Measurements from ENCODE around the gene CBR1. TPM values are rescaled to one million over a fixed set of nuclear protein-coding genes. Genes with fewer than 3 reads are reported as not detected.
A peak's percentile ranks its signal among the peaks of the same experiment; 100 is the strongest.
"Not testable (repeated sequence)": the region's sequence is repeated elsewhere in the genome, so short reads cannot be mapped to it uniquely, and the experiment has no call there.

CBR1 gene
- polyA plus RNA-seq, 1 donor from 2014 or later: 42.3 TPM

- H3K4me1 Mint-ChIP-seq: peaks cover 21 to 27% (median 27%) of the 10 kb centered on the region in 3 donors
- no peak overlapping the region for H3K27ac Mint-ChIP-seq
- H3K36me3 Mint-ChIP-seq: no peaks in the 10 kb centered on the region
- no peaks in the 10 kb centered on the region for H3K9me3 Mint-ChIP-seq
- H3K4me3 Mint-ChIP-seq: no peak overlapping the region
- H3K27me3 Mint-ChIP-seq: no peaks in the 10 kb centered on the region
Measured at GRCh38 chr21:36079671-36080070, 9.8 kb downstream of the CBR1 start.

- H3K9me3 Mint-ChIP-seq: no peaks in the 10 kb centered on the region
- H3K4me1 Mint-ChIP-seq: peaks cover 21 to 27% (median 27%) of the 10 kb centered on the region in 3 donors
- H3K36me3 Mint-ChIP-seq: no peaks in the 10 kb centered on the region
- H3K27ac Mint-ChIP-seq: no peak overlapping the region
- no peaks in the 10 kb centered on the region for H3K27me3 Mint-ChIP-seq
- H3K4me3 Mint-ChIP-seq: no peak overlapping the region
Measured at GRCh38 chr21:36080386-36080785, 10.6 kb downstream of the CBR1 start.

DNA sequence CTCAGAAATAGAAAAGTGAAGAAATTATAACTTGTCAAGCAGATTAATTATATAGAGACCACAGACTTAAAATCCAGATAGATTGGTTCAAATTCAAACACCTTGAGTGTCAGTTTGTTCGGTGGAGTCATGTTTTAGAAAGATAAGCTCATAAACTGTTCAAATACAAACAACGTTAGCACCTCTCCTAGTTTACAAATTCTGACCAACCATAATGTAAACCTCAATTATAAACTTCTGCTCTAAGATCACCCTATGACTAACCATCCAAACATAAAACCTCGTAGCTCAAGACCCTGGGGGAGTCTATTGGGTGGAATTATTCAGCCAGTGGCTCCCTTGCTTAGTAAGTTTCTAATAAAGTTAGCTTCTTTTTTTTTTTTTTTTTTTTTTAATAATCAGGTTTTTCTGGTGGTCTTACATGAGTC, 12.4 kb downstream of the CBR1 start:
- peaks cover 2% of the 10 kb centered on the region for H3K36me3 Mint-ChIP-seq
- no peak overlapping the region for H3K27ac Mint-ChIP-seq
- H3K27me3 Mint-ChIP-seq: no peaks in the 10 kb centered on the region
- H3K9me3 Mint-ChIP-seq: no peaks in the 10 kb centered on the region
- peak overlapping the region in 1 of 4 donors; percentile 41 for H3K4me3 Mint-ChIP-seq
- H3K4me1 Mint-ChIP-seq: peaks cover 10 to 17% (median 17%) of the 10 kb centered on the region in 3 donors

- H3K27ac Mint-ChIP-seq: peak overlapping the region in 1 of 3 donors; percentile 63
- peaks cover 0 to 2% (median 0%) of the 10 kb centered on the region in 3 donors for H3K9me3 Mint-ChIP-seq
- H3K36me3 Mint-ChIP-seq: peaks cover 2% of the 10 kb centered on the region
- H3K27me3 Mint-ChIP-seq: no peaks in the 10 kb centered on the region
- no peak overlapping the region for H3K4me3 Mint-ChIP-seq
- H3K4me1 Mint-ChIP-seq: no peaks in the 10 kb centered on the region
Measured at GRCh38 chr21:36087362-36088138, 17.7 kb downstream of the CBR1 start.

DNA sequence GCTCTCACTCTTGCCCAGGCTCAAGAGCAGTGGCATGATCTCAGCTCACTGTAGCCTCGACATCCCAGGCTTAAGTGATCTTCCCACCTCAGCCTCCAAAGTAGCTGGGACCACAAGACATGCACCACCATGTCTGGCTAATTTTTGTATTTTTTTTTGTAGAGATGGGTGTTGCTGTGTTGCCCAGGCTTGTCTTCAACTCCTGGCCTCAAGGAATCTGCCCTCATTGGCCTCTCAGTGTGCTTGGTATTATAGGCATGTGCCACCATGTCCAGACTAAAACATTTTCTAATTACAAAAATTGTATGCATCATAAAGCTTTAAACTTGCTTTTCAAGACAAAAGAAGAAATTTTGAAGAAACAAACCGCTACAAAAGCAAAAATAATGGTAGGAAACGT, 20.1 kb downstream of the CBR1 start:
- no peak overlapping the region for H3K4me3 Mint-ChIP-seq
- peaks cover 2% of the 10 kb centered on the region for H3K36me3 Mint-ChIP-seq

DNA sequence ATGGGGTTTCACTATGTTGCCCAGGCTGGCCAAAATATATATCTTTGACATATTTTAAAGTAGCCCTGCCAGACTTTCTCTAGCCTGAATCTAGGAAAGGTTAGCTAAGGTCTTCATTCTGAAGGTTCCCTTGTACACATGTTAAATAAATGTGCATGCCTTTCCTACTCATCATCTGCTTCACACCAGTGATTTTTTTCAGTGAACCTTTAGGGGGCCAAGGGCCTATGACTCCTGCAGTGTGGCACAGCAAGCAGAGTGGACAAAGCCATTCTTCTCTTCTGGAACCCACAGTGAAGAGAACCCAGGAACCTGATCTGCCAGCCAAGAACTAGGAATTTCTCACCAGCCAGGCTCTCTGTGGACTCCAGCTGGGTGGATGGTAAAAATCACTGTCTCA, 22.9 kb downstream of the CBR1 start:
- H3K27ac Mint-ChIP-seq: no peak overlapping the region
- peaks cover 0 to 2% (median 2%) of the 10 kb centered on the region in 3 donors for H3K4me1 Mint-ChIP-seq
- H3K4me3 Mint-ChIP-seq: peak overlapping the region in 1 of 4 donors; percentile 37
- H3K9me3 Mint-ChIP-seq: peaks cover 5 to 12% (median 7%) of the 10 kb centered on the region in 3 donors
- H3K27me3 Mint-ChIP-seq: peaks cover 3% of the 10 kb centered on the region
- H3K36me3 Mint-ChIP-seq: no peaks in the 10 kb centered on the region

More for the DNA sequence above, 20.1 kb downstream of the CBR1 start:
- Mint-ChIP-seq H3K9me3 (peaks cover 5 to 12% (median 7%) of the 10 kb centered on the region in 3 donors), H3K27me3 (peaks cover 3% of the 10 kb centered on the region), H3K27ac (no peak overlapping the region), H3K4me1 (no peaks in the 10 kb centered on the region)

- H3K9me3 Mint-ChIP-seq: peaks cover 5 to 12% (median 7%) of the 10 kb centered on the region in 3 donors
- H3K36me3 Mint-ChIP-seq: no peaks in the 10 kb centered on the region
- no peak overlapping the region for H3K4me3 Mint-ChIP-seq
- peaks cover 0 to 9% (median 6%) of the 10 kb centered on the region in 3 donors for H3K4me1 Mint-ChIP-seq
- H3K27me3 Mint-ChIP-seq: peaks cover 3% of the 10 kb centered on the region
- peak overlapping the region in 1 of 3 donors; percentile 31 for H3K27ac Mint-ChIP-seq
Measured at GRCh38 chr21:36093512-36093911, 23.7 kb downstream of the CBR1 start.

DNA sequence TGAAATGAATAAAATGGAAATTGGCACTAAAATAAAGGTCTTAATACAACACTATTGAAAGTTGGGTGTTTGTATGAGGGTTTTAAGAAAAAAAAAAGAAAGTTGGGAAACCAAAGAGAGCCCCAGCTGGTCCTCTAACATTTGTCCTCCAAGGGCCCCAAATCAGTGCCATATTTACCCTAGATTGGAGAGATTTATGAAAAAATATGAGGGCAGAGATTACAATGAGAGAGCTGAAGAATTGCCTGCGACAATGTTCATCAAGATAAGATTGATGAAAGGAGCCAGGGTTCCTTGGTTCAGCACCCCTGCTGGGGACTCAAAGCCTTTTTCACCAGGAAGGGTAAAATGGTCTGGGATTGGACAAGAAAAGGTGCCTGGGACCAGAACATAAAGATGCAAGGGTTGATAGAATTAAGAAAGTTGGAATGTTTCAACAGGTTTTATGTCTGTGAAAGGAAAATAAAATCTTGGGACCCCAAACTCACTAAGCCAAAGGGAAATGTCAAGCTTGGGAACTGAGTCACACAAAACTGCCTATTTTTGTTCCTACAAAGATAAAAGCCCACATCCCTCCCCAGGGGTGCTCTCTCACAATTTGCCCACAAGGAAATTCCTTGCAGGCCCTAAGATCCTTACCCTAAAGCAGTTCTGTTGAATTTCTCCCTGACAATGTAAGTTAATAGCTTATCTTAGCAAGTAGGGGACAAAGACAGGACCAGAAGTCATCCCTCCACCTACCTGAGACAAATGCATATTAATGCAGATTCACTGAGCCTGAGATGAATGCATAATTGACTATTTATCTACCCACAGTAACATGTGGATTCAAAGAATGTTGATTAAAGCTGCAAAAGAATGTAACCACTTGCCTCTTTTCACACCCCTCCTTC, 26.8 kb downstream of the CBR1 start:
- Mint-ChIP-seq H3K4me3 (peak overlapping the region in 1 of 4 donors; percentile 70), H3K4me1 (peaks cover 0 to 9% (median 6%) of the 10 kb centered on the region in 3 donors), H3K9me3 (peaks cover 5 to 12% (median 5%) of the 10 kb centered on the region in 3 donors), H3K27me3 (peaks cover 4% of the 10 kb centered on the region), H3K27ac (no peak overlapping the region), H3K36me3 (no peaks in the 10 kb centered on the region)

DNA sequence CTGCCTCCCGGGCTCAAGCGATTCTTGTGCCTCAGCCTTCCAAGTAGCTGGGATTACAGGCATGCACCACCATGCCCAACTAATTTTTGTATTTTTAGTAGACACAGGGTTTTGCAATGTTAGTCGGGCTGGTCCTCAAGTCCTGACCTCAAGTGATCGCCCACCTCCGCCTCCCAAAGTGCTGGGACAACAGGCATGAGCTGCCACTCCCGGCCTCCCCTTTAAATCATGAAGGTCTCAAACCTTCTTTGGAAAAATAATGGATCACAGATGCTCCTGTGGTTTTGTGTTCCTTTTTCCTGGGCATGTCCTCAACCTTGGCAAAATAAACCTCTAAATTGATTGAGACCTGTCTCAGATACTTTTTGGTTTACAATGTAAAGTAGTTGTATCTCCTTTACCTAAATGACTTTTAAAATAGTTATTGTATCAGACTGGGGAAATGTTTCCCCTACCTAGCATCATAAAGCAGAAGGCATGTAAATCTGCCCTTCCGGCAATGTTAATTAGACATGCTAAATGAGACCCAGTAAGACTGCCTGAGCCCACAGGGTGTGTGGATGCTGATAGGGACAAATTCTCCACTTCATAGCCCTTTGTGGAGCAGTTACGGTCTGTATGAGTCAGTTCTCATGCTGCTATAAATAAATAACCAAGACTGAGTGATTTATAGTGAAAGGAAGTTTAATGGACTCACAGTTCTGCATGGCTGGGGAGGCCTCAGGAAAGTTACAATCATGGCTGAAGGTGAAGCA, 27.8 kb downstream of the CBR1 start:
- Mint-ChIP-seq H3K27me3 (peaks cover 4% of the 10 kb centered on the region), H3K4me3 (no peak overlapping the region), H3K9me3 (peaks cover 5 to 12% (median 5%) of the 10 kb centered on the region in 3 donors), H3K27ac (peak overlapping the region in 1 of 3 donors; percentile 41), H3K36me3 (no peaks in the 10 kb centered on the region), H3K4me1 (peaks cover 0 to 9% (median 6%) of the 10 kb centered on the region in 3 donors)

DNA sequence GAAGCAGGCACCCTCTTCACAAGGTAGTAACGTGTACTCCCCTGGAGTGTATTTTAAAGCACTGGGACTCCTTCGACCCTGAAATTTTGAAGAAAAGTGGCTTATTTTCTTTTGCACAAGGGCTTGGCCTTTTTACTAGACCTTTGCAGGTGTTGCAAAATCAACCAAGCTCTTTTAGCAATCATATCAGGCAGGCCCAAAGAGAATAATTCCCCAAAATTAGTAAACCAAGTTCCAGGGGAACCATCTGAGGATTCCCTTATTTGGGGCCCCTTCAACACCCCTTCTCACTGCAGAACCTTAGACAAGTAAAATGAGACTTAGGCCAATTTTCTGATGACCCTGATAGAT, 28.3 kb downstream of the CBR1 start:
- Mint-ChIP-seq H3K4me3 (no peak overlapping the region), H3K9me3 (peaks cover 4 to 7% (median 5%) of the 10 kb centered on the region in 3 donors), H3K4me1 (peaks cover 0 to 9% (median 6%) of the 10 kb centered on the region in 3 donors), H3K27ac (peak overlapping the region in 1 of 3 donors; percentile 41), H3K36me3 (no peaks in the 10 kb centered on the region), H3K27me3 (peaks cover 1% of the 10 kb centered on the region)

DNA sequence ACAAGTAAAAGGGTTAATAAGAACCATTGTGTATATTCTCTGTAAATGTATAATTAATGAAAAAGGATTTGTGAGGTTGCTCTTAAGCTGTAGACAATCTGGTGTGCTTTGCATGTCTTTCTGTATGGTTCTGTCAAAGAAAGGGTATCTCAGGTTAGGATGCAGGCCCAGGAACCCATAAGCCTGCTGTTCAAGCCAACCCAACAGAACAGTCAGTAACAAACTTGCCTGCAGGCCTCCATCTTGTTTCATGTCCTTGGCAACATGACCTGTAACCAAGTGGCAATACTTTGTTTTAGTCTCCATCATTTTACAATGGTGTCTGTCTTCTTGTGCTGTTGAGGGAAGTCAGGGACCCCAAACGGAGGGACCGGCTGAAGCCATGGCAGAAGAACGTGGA, 29.2 kb downstream of the CBR1 start:
- Mint-ChIP-seq H3K4me1 (peaks cover 0 to 9% (median 6%) of the 10 kb centered on the region in 3 donors), H3K36me3 (no peaks in the 10 kb centered on the region), H3K27me3 (peaks cover 1% of the 10 kb centered on the region), H3K4me3 (no peak overlapping the region), H3K27ac (no peak overlapping the region), H3K9me3 (no peaks in the 10 kb centered on the region)

DNA sequence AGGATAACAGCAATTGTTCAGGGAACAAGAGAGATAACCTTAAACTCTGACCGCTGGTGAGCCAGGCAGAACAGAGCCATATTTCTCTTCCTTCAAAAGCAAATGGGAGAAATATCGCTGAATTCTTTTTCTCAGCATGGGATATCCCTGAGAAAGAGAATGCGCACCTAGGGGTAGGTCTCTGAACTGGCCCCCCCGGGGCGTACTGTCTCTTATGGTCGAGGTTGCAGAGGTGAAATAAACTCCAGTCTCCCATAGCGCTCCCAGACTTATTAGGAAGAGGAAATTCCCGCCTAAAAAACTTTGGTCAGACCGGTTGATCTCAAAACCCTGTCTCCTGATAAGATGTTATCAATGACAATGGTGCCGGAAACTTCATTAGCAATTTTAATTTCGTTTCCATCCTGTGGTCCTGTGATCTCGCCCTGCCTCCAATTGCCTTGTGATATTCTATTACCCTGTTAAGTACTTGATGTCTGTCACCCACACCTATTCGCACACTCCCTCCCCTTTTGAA, 29.9 kb downstream of the CBR1 start:
- not testable (repeated sequence) for H3K27me3 Mint-ChIP-seq, H3K4me3 Mint-ChIP-seq, H3K9me3 Mint-ChIP-seq, H3K36me3 Mint-ChIP-seq, H3K27ac Mint-ChIP-seq
- peaks cover 2 to 15% (median 6%) of the 10 kb centered on the region in 3 donors for H3K4me1 Mint-ChIP-seq

DNA sequence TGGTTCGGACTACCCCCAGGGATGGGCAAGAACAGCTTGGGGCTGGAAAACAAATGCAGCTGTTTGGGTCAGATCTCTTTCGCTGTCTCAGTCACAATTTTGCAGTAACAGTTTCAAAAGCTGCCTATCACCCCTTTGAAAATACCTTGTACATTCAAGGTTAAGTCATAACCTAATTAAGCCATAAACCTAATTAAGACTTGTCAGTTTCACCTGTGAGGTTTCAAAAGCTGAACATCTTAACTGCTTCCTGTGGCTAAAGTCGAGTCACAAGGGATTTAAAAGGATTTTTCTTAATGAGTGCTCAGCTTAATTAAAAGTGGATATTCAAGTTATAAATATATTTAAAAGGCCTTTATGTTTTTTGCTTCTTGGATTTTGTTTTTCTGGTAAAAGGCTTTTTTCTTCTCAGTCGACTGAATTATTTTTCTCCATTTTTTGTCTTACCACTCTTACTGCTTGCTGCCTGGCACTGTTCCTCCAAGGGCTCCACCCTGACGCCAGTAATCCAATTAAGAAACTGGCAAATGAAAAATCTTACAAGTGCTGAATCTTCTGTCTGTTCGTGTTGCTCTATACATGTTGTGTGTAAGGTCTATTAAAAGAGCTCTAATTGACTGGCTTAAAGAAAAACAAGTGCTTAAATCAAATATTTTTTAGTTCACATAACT, 31.3 kb downstream of the CBR1 start:
- H3K27me3 Mint-ChIP-seq: peaks cover 10% of the 10 kb centered on the region
- no peak overlapping the region for H3K27ac Mint-ChIP-seq
- H3K36me3 Mint-ChIP-seq: no peaks in the 10 kb centered on the region
- no peaks in the 10 kb centered on the region for H3K9me3 Mint-ChIP-seq
- no peak overlapping the region for H3K4me3 Mint-ChIP-seq
- peaks cover 2 to 15% (median 6%) of the 10 kb centered on the region in 3 donors for H3K4me1 Mint-ChIP-seq

GRCh38 chr21:36103434-36103833, 33.6 kb downstream of the CBR1 start:
- Mint-ChIP-seq H3K27ac (no peak overlapping the region), H3K27me3 (peaks cover 14% of the 10 kb centered on the region), H3K36me3 (no peaks in the 10 kb centered on the region), H3K4me1 (peaks cover 0 to 7% (median 2%) of the 10 kb centered on the region in 3 donors), H3K9me3 (no peaks in the 10 kb centered on the region), H3K4me3 (no peak overlapping the region)
